HG02588 (cell line): ENCODE data around the gene SLC10A1.
"Not testable (repeated sequence)": the region's sequence is repeated elsewhere in the genome, so short reads cannot be mapped to it uniquely, and the experiment has no call there.

Experiments
- ATAC-seq: cut with Tn5 transposase; IDR thresholded peaks from one replicate; pipeline ENCODE4 v1.9.1; 2021; ENCODE audit warnings: mild to moderate bottlenecking, moderate library complexity; ENCODE audit not compliant: unreplicated experiment

The SLC10A1 gene

GRCh38 chr14:69771136-69771535 lies 25.9 kb downstream of the SLC10A1 start:
- no peak for ATAC-seq

GRCh38 chr14:69770559-69770958 lies 26.5 kb downstream of the SLC10A1 start:
- no peak for ATAC-seq

GRCh38 chr14:69769623-69770022 lies 27.4 kb downstream of the SLC10A1 start:
- no peak for ATAC-seq

GRCh38 chr14:69768873-69769272 lies 28.2 kb downstream of the SLC10A1 start:
- ATAC-seq: no peak

- ATAC-seq: peak; percentile 72
Observed at GRCh38 chr14:69767369-69767999, 29.6 kb downstream of the SLC10A1 start.

GRCh38 chr14:69766984-69767368 lies 30.1 kb downstream of the SLC10A1 start, which contains the start of gene SRSF5:
Gene SRSF5 (plus strand): TSS chr14:69767142. CDS start chr14:69768157, 1,015 bp downstream.
- peak; percentile 79 for ATAC-seq

GRCh38 chr14:69763761-69764510 lies 33.1 kb downstream of the SLC10A1 start:
- no peak for ATAC-seq

- no peak for ATAC-seq
Observed at GRCh38 chr14:69760810-69761209, 36.2 kb downstream of the SLC10A1 start.

- ATAC-seq: no peak
Observed at GRCh38 chr14:69756298-69756697, 40.7 kb downstream of the SLC10A1 start.

GRCh38 chr14:69755784-69756183 lies 41.3 kb downstream of the SLC10A1 start:
- ATAC-seq: no peak

- no peak for ATAC-seq
Observed at GRCh38 chr14:69755296-69755695, 41.7 kb downstream of the SLC10A1 start.

- no peak for ATAC-seq
Observed at GRCh38 chr14:69754487-69754886, 42.6 kb downstream of the SLC10A1 start.

GRCh38 chr14:69753860-69754259 lies 43.2 kb downstream of the SLC10A1 start:
- no peak for ATAC-seq

- ATAC-seq: no peak
Observed at GRCh38 chr14:69752773-69753172, 44.3 kb downstream of the SLC10A1 start.

- ATAC-seq: no peak
Observed at GRCh38 chr14:69750495-69750894, 46.5 kb downstream of the SLC10A1 start.

GRCh38 chr14:69749956-69750355 lies 47.1 kb downstream of the SLC10A1 start:
- no peak for ATAC-seq

GRCh38 chr14:69741055-69741454 lies 56.0 kb downstream of the SLC10A1 start:
- no peak for ATAC-seq

GRCh38 chr14:69736405-69736804 lies 60.6 kb downstream of the SLC10A1 start:
- ATAC-seq: not testable (repeated sequence)

GRCh38 chr14:69731919-69732598 lies 65.0 kb downstream of the SLC10A1 start:
- ATAC-seq: not testable (repeated sequence)

- ATAC-seq: no peak
Observed at GRCh38 chr14:69727860-69728259, 69.2 kb downstream of the SLC10A1 start.

- peak; percentile 80 for ATAC-seq
Observed at GRCh38 chr14:69726761-69727511, 70.1 kb downstream of the SLC10A1 start.
